SK-N-MC (cell line): ENCODE data around the gene E2F1.

ENCODE experiments used
- EZH2 ChIP-seq: fragments of 200-600 bp; sonication (generic); IDR thresholded peaks from one replicate; pipeline ENCODE4 v1.6.1; 2017; ENCODE audit warnings: antibody characterized with exemption
- FOXP2 ChIP-seq: optimal IDR thresholded peaks from 2 replicates; pipeline ENCODE3; 2011; ENCODE audit warnings: mild to moderate bottlenecking, moderate library complexity; ENCODE audit not compliant: insufficient read depth; ENCODE audit errors: extremely low read length, control extremely low read depth
- POLR2AphosphoS5 ChIP-seq: IDR thresholded peaks from 2 replicates; pipeline ENCODE4 v1.6.1; 2012; ENCODE audit warnings: mild to moderate bottlenecking, low read depth, low read length, borderline replicate concordance

DNA sequence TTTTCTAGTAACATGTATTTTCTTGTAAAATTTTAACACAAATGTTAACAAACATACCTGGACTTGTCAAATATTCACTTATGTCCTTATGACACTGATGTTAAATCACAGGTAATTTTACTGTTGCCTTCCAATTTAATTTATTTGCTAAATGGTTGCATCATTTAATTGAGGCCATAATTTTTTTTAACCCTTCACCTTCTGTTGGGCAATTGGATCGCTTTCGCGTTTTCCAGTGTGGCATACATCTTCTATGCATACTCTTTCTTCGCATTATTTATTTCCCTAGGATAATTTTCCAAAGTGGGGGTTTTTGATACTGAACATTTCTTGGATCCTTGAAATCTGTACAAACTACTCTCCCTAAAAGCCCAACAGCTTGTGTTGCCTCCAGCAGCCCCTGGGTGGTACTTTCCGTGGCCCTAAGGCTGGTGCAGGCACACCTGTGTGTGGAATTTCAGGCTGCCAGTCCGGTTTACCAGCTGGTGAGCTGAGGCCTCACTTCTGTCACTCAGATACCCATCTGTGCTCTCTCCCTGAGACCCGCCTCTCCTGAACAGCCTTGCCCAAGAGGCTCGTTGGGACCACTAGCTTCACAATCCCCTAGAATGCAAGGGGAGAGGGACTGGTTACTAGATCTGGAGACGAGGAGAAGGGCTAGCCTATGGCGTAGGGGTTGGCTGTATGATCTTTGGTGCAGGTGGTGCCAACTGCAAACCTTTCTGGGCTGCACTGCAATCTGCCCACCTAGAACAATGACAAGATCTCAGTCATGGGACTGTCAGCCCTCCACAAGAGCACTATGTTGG lies 35.2 kb downstream of the E2F1 start:
- TF ChIP-seq EZH2 (no peak), POLR2AphosphoS5 (no peak), FOXP2 (no peak)
